NCI-H748 treated with DMSO at 0.1 percent for 48 hours (cell line): ENCODE data around the gene CREBBP.
A peak's percentile ranks its signal among the peaks of the same experiment; 100 is the strongest.
"Not testable (repeated sequence)": the region's sequence is repeated elsewhere in the genome, so short reads cannot be mapped to it uniquely, and the experiment has no call there.

Experiments used
- DNase-seq: peaks from one replicate; lab custom pipeline; 2025; lab: John Stamatoyannopoulos, UW

The CREBBP gene

DNA sequence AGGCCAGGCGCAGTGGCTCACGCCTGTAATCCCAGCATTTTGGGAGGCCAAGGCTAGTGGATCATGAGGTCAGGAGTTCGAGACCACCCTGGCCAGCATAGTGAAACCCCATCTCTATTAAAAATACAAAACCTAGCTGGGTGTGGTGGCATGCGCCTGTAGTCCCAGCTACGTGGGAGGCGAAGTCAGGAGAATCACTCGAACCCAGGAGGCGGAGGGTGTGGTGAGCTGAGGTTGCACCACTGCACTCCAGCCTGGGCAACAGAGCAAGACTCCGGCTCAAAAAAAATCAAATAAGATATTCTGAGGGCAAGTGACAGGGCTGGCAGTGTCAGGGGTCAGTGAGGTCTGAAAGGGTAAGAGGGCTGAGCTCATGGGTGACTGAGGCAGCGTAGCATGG lies 166.1 kb downstream of the CREBBP start:
- DNase-seq: not testable (repeated sequence)

DNA sequence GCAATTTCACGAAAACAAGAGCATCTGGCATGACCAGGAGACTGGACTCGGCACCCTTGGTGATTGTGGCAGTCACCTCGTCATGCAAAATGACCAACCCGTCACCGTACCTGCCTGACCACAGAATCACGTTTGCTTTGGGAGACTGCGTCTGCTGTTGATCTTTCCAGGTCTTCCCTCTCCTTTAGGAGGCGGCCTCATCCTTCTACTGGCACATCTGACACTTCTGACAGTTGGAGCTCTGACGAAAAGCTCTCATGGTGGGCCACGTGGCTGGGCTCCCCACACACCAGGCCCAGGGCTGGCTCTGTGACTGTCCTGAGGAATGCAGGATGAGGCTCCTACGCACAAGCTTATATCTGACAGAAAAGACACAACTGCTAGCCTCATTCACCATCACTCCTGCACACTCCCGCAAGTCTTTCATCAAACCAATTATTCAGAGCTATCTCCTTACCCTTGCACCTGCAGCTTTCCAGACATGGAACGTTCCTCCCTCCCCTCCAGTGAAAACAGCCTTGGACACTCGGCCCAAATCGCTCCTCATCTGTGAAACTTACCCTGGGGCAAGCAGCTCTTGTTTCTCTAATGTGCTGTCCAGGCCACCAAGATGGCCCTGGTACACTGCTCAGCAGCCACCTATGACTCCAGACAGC lies 166.8 kb downstream of the CREBBP start:
- no peak for DNase-seq

DNA sequence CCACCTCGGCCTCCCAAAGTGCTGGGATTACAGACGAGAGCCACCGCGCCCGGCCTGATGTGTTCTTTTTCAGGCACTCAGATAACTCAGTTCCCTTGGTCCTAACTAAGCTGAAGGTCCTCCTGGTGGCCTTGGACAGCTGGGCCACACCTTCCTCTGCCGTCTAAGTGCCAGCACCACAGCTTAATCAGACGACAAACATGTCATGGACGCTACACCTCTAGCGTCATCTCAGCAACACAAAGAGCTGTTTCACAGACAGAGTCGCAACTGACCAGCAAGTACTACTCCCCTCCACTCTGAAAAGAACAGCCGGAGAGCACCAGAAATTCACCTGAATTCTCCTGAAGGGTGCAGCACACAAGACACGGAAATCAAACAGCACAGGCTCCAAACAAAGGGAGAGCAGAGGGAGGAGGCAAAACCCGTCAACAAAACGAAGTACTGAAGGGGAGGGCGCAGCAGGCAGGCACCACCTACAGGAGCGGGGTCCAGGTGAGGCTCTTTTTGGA lies 167.6 kb downstream of the CREBBP start:
- no peak for DNase-seq

DNA sequence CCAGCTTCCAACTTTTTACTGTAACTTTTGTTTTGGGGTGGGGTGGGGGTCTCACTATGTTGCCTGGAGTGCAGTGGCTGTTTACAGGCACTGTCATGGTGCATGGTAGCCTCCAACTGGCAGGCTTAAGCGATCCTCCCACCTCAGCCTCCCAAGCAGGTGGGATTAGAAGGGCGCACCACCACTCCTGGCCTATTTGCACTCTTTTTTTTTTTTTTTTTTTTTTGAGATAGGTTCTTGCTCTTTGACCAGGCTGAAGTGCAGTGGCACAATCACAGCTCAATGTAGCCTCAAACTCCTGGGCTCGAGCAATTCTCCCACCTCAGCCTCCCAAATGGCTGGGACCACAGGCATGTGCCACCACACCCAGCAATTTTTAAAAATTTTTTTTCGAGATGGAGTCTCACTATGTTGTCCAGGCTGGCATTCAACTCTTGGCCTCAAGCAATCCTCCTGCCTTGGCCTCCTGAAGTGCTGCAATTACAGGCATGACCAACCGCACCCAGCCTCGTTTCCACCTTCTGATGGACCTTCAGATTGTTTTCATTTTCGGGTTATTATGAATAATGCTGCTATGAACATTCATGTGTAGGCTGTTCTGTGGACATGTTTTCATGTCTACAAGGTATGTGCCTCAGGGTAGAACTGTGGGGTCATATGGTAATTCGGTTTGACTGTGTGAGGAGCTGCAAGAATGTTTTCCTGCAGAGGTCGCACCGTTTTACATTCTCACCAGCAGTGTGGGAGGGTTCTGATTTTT lies 174.1 kb downstream of the CREBBP start:
- DNase-seq: no peak

DNA sequence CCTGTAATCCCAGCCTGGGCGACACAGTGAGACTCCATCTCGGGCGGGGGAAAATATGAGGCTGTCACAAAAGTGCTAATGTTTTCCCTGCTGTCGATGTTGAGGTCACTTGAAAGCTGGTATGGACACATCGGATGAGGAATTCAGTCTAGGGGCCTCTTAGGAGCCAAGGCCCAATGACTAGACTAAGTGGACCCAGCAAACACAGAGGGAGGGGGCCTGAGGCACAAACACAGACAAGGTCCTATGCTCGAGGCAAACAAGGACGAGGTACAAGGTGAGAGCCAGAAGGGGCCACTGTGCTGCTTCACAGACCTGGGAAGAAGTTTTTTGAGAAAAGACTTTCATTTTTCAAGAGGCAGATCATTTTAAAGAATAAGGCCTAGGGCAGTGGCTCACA lies 178.4 kb downstream of the CREBBP start:
- DNase-seq: no peak

DNA sequence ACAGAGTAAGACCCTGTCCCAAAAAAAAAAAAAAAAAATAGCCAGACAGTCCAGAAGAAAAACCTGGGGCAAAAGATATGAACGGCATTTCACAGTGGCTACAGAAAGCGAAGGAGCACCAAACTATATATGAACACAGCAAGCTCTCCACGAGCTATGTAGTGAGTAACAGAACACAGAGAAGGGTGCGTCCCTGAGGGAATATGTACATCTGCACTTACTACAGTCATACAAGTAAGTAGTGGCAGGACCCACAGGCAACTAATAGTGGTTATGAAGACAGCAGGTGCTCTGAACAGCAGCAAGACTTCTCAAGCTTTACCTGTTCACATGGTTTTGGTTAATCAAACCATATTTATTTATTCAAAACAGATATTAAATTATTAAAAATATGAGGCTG lies 179.0 kb downstream of the CREBBP start:
- no peak for DNase-seq

DNA sequence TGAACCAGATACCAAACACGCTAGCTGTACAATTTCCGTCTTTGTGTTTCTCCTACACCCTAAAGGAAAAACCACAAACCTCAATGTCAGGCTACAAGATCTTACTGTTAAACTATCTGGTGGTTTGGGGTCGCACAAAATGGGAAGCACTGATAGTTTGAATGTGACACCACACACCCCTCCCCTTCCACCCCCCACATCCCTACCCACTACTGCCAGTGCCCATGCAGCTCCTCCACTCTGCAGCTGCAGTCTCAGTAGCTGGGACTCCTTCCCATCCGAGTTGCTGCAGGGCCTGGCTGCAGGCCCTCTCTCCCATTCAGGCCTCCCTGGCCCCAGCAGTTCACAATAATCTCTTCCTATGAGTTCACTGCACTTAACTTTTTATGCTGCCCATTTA lies 181.6 kb downstream of the CREBBP start:
- no peak for DNase-seq

DNA sequence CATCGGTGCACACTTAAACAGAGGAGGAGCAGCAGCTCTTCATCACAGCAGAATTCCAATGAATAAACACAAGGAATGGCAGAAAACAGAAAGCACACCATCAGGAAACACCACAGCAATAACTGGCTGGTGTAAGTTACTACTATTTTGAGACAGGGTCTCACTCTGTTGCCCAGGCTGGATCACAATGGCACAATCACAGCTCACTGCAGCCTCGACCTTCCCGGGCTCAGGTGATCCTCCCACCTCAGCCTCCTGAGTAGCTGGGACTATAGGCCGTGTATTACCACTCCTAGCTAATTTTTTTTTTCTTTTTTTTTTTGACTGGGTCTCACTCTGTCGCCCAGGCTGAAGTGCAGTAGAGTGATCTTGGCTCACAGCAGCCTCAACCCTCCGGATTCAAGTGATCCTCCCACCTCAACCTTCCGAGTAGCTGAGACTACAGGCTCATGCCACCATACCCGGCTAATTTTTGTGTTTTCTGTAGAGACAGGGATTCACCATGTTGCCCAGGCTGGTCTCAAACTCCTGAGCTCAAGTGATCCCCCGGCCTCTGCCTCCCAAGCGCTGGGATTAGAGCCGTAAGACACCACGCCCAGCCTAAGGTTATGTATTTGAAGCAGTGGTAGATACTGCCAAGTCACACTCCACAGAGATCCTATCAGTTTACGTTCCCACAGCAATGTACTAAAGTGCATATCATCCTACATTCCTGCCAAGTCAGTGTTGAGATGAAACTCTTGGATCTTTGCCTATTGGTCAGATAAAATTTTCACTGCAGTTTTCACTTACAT lies 183.9 kb downstream of the CREBBP start:
- no peak for DNase-seq

DNA sequence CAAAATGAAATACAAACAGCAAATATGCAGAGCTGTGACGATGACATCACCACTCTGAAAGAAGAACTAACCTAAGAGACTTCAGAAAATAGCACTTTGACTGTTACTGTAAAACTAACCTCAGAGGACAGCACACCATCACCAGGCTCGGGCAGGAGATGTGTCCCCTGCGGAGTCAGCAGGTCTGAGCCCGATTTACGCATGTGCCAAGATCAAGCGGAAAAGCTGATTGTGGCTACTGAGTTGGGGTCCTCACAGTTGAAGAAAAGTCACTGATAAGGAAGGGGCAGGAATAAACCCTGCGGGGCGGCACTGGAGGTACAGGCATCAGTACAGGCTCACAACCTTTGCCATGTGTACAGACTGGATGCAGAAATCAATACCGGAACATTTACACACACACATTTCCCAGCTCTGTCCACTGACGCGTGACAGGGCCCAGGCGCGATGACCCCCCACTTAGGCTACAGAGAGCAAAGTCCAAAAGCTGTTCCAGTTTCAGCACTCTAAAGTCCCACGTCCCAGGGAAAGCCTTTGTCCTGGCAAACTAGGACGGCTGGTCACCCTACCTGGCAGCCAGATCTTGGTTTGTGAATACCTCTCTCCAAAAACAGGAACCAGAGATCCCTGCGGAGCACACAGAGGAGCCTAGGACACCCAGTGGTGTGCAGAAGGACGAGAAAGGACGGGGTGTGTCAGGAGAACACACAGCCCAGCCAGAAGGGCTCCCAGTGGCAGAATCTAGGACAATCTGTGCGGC lies 184.7 kb downstream of the CREBBP start:
- no peak for DNase-seq

DNA sequence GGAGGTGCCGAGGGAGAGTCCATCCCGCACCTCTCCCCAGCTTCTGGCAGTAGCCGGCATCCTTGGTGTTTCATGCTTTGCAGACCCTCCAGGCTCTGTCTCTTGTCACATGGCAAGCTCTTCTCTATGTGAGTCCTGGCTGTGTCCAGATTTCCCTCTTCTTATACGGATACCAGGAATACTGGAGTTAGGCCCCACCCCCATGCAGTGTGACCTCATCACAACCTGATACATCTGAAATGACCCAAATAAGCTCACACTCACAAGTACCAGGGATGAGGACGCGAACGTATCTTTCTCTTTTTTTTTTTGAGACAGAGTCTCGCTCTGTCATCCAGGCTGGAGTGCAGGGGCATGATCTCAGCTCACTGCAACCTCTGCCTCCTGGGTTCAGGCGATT lies 186.5 kb downstream of the CREBBP start:
- DNase-seq: no peak

DNA sequence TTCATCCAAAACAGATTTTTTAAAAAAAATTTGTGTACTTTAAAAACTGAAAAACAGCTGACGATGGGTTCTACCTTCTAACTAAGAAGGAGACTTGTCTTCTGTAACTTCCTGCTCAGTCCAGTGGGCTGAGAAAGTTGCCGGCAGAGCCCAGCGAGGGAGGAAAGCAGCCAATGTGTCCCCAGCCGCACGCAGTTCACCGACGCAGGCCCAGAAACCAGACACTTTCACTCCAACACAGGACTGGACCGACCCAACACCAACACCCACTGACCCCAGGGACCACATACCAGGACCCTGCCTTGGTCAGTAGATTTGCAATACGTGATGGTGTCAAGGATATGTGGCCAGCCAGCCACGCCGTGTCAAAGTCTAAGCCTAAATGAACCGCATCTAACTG lies 188.8 kb downstream of the CREBBP start:
- DNase-seq: no peak

DNA sequence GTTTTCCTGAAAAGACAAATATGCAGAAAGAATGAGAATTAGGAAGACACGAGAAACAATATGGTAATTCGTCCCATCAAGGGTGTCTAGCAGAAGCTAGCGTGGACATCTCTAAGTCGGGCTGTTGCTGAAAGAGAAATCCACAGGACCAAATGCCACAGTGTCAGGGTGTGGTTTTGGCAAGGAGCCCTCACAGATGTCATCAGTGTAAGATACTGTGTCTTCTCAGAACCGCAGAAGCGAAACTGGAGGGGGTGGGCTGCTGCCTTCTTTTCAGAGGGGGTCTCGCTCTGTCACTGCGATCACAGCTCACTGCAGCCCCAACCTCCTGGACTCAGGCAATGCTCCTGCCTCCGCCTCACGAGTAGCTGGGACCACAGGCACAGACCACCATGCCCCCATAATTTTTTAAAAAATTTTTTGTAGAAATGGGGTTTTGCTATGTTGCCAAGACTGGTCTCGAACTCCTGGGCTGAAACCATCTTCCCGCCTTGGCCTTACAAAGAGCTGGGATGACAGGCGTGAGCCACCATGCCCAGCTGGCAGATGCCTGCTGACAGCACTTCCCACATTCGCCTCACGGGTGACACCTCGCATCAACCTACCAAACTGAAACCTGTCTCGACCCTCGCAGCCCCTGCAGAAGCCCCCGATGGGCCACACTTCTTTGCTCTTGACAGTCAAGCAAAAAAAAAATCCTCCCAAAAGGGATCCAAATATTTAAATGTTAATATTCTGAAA lies 189.4 kb downstream of the CREBBP start:
- no peak for DNase-seq

DNA sequence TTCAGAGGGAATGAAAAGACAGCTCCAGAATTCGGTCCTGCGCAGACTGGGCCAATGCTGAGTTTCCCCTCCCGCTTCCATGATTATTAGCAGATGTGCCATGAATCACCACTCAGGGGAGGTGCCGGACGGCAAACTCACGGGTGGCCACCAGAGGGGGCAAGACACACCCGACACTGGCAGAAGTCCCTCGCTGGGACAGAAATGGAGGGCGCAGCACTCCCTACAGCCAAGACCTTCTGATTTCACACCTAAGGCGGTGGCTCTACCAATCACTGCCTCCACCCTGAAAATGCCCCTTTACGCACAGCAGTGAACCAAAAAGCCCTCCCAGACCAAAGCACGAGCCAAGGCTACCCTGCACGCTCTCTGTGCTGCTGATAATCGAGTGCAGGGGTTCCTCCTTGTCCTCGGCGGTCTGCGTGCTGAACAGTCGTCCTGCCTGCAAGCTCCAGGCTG lies 190.0 kb downstream of the CREBBP start:
- peak; percentile 6 for DNase-seq

DNA sequence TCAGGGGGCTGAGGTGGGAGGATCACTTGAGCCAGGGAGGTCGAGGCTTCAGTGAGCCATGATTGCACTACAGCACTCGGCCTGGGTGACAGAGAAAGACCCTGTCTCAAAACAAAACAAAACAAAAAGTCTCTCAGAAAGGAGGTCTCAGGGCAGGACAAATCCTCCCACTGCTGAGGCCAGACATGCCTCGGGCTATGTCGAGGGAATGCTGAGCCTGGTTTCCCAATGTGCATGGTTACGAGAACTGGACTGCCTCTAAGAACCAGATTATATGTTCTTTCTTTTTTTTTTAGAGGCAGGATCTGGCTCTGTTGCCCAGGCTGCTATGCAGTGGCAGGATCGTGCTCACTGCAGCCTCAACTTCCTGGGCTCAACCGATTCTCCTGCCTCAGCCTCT lies 190.8 kb downstream of the CREBBP start:
- DNase-seq: no peak

DNA sequence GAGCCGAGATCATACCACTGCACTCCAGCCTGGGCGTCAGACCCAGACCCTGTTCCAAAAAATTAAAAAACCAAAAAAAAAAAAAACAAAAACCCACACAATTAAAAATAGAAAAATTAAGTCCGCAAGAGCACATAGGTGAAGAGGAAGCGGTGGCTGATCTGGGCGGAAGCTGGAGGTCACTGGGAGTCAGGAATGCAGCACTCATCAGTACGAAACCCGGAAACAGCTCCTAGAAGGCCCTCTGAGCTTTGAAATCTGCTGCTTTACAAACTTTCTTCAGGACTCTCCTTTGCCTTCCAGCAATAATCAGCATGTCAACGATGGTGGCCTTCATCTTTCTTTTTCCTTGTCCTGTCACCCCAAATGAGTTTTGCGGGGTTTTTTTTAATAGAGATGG lies 192.7 kb downstream of the CREBBP start:
- no peak for DNase-seq

DNA sequence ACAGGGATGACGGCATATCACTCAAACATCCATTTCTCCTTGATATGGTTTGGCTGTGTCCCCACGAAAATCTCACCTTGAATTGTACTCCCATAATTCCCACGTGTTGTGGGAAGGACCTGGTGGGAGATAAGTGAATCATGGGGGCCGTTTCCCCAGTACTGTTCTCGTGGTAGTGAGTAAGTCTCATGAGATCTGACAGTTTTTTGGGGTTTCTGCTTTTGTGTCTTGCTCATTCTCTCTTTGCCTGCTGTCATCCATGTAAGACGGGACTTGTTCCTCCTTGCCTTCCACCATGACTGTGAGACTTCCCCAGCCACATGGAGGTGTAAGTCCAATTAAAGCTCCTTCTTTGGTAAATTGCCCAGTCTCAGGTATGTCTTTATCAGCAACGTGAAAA lies 193.5 kb downstream of the CREBBP start:
- DNase-seq: no peak

DNA sequence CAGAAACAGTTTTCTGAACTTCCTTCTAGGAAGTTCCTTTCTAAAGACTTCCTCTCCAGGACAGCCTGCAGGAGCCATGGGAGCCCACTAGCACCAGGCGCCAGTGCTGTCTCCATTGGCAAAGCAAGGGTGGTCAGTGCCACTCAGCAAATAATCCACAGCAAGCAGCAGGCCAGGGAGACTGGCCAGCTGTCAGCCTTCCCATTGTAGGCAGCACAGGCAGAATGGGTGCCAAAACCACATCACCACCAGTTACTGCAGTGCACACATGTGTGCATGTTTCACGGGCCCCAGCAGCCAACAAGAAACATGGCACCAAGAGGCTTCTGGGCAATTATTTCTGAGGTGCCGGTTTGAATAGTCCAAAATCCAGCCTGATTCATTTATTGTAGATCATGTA lies 199.3 kb downstream of the CREBBP start:
- no peak for DNase-seq

DNA sequence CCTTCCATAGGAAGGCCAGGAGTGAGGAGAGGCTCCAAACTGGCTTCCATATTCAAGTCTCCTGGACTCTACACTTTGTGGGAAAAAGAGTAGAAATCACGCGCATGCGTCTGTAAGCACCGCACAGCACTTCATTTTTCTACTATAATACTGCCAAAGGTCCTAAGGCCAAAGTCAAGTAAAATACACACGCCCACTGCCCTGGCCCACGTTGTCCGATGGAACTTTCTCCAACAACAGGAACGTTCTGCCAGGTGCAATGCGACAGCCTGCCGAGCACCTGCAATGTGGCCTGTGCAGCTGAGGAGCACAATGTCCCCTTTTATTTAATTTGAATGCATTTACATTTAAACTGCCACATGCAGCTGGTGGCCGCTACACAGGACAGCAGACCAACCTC lies 202.5 kb downstream of the CREBBP start:
- DNase-seq: no peak

DNA sequence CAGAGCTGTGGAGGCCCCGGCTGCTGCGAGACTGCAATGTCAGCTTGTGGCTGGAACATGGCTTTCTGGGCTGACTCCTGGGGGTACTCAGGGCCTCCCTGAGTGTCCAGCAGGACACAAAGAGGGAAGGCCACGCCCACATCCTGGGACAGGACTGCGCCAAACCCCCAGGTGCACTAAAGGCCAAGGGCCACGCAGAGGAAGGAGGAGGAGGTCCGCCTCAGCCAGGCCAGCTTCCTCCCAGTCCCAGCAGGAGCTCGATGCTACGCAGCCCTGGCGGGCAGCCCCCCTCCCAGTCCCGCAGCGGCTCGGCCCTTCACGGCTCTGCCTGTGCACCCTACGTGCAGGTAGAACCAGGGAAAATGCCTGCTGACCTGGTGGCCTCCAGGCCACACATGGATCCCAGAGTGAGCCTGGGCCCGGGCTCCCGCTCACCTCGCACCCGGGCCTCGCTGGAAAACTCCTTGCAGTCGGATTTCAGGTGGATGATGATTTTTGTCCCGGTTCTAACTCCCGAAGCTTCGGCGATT lies 204.8 kb downstream of the CREBBP start:
- no peak for DNase-seq
